Muscle layer of duodenum (tissue), 2 donors: ENCODE data around the gene CBR4.
"Not testable (repeated sequence)": the region's sequence is repeated elsewhere in the genome, so short reads cannot be mapped to it uniquely, and the experiment has no call there.

Experiments
- H3K27ac ChIP-seq: one replicate; pipeline ENCODE4 v1.7.0; 2013; ENCODE audit warnings: mild to moderate bottlenecking, low read length
- H3K27me3 ChIP-seq: one replicate; pipeline ENCODE4 v1.7.0; 2013; ENCODE audit warnings: low read depth, mild to moderate bottlenecking, control low read depth, low read length
- H3K36me3 ChIP-seq, 2 donors: one replicate each; pipeline ENCODE4 v1.7.0; 2013; ENCODE audit warnings: low read length in 2 of 2, control low read depth in 1 of 2, mild to moderate bottlenecking in 1 of 2; ENCODE audit not compliant: insufficient read depth in 2 of 2, control insufficient read depth in 1 of 2
- H3K4me1 ChIP-seq, 2 donors: one replicate each; pipeline ENCODE4 v1.7.0; 2013; ENCODE audit warnings: low read length in 2 of 2, mild to moderate bottlenecking in 2 of 2, control low read depth in 1 of 2, moderate library complexity in 1 of 2; ENCODE audit not compliant: insufficient read depth in 2 of 2, control insufficient read depth in 1 of 2
- H3K4me3 ChIP-seq, 2 donors: one replicate each; pipeline ENCODE4 v1.7.0; 2013; ENCODE audit warnings: low read length in 2 of 2, low read depth in 1 of 2, mild to moderate bottlenecking in 1 of 2
- H3K9me3 ChIP-seq, 2 donors: one replicate each; pipeline ENCODE4 v1.7.0; 2013; ENCODE audit warnings: low read length in 2 of 2, control low read depth in 1 of 2, mild to moderate bottlenecking in 1 of 2; ENCODE audit not compliant: control insufficient read depth in 1 of 2
- donor health status: healthy.

CBR4 gene

GRCh38 chr4:168981460-168981859, 28.6 kb downstream of the CBR4 start:
- peak overlapping the region in 1 of 2 donors; percentile 32 for H3K4me3 ChIP-seq
- peaks cover 4 to 61% of the 10 kb centered on the region in 2 donors for H3K36me3 ChIP-seq
- no peaks in the 10 kb centered on the region for H3K27me3 ChIP-seq
- H3K9me3 ChIP-seq, result peaks cover 0 to 16% of the 10 kb centered on the region in 2 donors
- no peak overlapping the region for H3K27ac ChIP-seq
- no peaks in the 10 kb centered on the region for H3K4me1 ChIP-seq

- H3K4me1 ChIP-seq, result no peaks in the 10 kb centered on the region
- H3K9me3 ChIP-seq, result peaks cover 0 to 16% of the 10 kb centered on the region in 2 donors
- peaks cover 4 to 63% of the 10 kb centered on the region in 2 donors for H3K36me3 ChIP-seq
- no peaks in the 10 kb centered on the region for H3K27me3 ChIP-seq
- no peak overlapping the region for H3K4me3 ChIP-seq
- H3K27ac ChIP-seq, result no peak overlapping the region
These were observed 30.7 kb downstream of the CBR4 start for GRCh38 chr4:168979338-168979737.

DNA sequence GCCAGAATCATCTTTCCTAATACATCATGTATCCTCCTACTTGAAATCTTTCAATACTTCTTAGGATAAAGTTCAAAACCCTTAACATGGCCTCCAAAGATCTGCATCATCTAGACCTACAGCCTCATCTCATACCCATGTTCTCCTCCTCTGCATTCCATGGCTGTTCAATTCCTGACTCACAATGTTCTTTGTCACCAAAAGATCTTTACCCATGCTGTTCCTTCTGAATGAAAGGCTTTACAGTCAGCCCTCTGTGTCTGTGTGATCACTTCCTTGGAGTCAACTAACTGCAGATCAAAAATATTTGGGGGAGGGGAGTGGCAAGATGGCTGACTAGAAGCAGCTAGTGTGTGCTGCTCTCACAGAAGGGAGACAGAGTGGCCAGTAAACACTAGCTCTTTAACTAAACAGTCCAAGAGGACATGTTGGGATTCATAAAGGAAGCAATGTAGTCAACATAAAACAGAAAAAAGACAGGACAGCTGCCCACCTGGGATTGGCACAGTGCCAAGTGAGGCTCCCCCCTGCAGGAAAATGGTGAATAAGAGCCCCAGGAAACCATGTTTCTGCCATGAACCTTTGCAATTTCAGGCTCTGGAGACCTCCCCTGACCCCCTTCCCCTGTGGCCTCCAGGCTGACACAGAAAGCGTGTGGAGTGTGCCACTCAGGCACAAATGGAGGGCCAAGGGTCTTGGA, 31.9 kb downstream of the CBR4 start:
- H3K36me3 ChIP-seq, result peaks cover 4 to 54% of the 10 kb centered on the region in 2 donors
- no peaks in the 10 kb centered on the region for H3K4me1 ChIP-seq
- H3K4me3 ChIP-seq, result no peak overlapping the region
- peaks cover 0 to 13% of the 10 kb centered on the region in 2 donors for H3K9me3 ChIP-seq
- H3K27me3 ChIP-seq, result no peaks in the 10 kb centered on the region
- H3K27ac ChIP-seq, result no peak overlapping the region

GRCh38 chr4:168972596-168972995, 37.5 kb downstream of the CBR4 start:
- H3K9me3 ChIP-seq, result no peaks in the 10 kb centered on the region
- H3K27ac ChIP-seq, result no peak overlapping the region
- H3K4me3 ChIP-seq, result no peak overlapping the region
- no peaks in the 10 kb centered on the region for H3K4me1 ChIP-seq
- peaks cover 4 to 24% of the 10 kb centered on the region in 2 donors for H3K36me3 ChIP-seq
- H3K27me3 ChIP-seq, result no peaks in the 10 kb centered on the region

GRCh38 chr4:168960716-168961115, 49.3 kb downstream of the CBR4 start:
- Histone ChIP-seq H3K27ac (no peak overlapping the region), H3K4me3 (no peak overlapping the region), H3K9me3 (no peaks in the 10 kb centered on the region), H3K36me3 (no peaks in the 10 kb centered on the region), H3K4me1 (no peaks in the 10 kb centered on the region), H3K27me3 (no peaks in the 10 kb centered on the region)

DNA sequence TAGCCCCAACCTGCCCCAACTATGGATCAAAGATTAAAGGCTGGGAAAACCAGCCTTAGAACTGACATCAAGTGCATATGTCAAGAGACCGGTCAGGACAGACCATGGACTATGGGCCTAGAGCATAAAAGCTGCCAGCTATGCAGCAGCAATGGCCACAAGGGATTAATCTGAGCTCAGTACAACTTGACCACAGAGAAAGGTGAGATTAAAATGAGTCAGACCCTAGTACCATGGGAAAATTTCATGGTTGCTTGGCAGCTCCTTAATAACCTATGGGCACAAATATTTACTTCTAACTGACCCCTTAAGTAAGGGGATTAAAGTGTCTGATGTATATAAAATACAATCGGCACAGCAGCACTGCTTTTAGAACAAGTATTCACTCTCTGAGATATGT, 54.4 kb downstream of the CBR4 start:
- no peaks in the 10 kb centered on the region for H3K9me3 ChIP-seq
- H3K36me3 ChIP-seq, result no peaks in the 10 kb centered on the region
- no peak overlapping the region for H3K4me3 ChIP-seq
- H3K27me3 ChIP-seq, result no peaks in the 10 kb centered on the region
- no peaks in the 10 kb centered on the region for H3K4me1 ChIP-seq
- H3K27ac ChIP-seq, result no peak overlapping the region

GRCh38 chr4:168952821-168953246, 57.2 kb downstream of the CBR4 start:
- H3K4me3 ChIP-seq, H3K4me1 ChIP-seq, H3K27me3 ChIP-seq, H3K27ac ChIP-seq, H3K9me3 ChIP-seq, H3K36me3 ChIP-seq: not testable (repeated sequence)

- Histone ChIP-seq H3K27me3 (no peaks in the 10 kb centered on the region), H3K4me3 (no peak overlapping the region), H3K27ac (no peak overlapping the region), H3K36me3 (no peaks in the 10 kb centered on the region), H3K4me1 (no peaks in the 10 kb centered on the region), H3K9me3 (peaks cover 0 to 2% of the 10 kb centered on the region in 2 donors)
These were observed 64.8 kb downstream of the CBR4 start for GRCh38 chr4:168945291-168945690.

DNA sequence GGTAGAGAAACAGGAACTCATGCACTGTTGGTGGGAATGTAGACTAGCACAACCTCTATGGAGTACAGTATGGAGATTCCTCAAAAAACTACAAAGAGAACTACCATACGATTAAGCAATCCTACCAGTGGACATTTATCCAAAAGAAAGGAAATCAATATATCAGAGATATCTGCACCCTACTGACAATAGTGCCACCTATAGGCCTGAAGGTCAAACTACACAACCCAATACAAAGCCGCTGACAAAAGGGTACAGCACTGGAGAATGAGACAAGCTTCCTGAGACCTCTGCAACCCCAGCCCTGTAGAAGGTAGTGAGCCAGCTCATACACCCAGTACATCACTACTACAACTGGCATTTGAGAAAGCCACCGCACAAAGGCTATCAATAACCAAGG, 67.1 kb downstream of the CBR4 start:
- Histone ChIP-seq H3K27ac (no peak overlapping the region), H3K36me3 (no peaks in the 10 kb centered on the region), H3K27me3 (no peaks in the 10 kb centered on the region), H3K4me1 (no peaks in the 10 kb centered on the region), H3K4me3 (no peak overlapping the region), H3K9me3 (peaks cover 0 to 5% of the 10 kb centered on the region in 2 donors)
